ENCODE results near the gene DOK6. TPM values are rescaled to one million over a fixed set of nuclear protein-coding genes. Genes with fewer than 3 reads are reported as not detected.

Gene DOK6
- total RNA-seq, 6 donors from 2014 or later = 0.89 to 6.1 (median 1.9) TPM

DNA sequence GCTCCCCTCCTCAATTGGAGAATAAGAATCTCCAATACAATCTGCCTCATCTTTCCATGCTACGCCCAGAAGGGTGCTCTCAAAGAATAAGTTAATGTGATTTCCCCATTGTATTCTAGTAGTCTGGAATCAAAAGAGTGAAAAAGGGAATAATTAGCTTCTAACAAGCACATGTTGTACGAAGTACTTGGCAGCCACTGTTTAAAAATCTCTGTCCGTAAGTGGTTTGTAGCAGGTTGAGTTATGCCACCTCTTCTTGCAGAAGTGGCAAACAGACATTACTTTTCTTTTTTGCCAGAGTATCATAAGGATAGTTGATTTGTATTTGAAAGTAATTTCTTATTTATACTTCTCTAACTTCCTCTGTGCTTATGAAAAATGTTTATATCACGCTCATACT, 362.3 kb downstream of the DOK6 start:
- WGBS, 2 donors = 50 to 54% methylated on average over 4 of the region's 4 CpGs

DNA sequence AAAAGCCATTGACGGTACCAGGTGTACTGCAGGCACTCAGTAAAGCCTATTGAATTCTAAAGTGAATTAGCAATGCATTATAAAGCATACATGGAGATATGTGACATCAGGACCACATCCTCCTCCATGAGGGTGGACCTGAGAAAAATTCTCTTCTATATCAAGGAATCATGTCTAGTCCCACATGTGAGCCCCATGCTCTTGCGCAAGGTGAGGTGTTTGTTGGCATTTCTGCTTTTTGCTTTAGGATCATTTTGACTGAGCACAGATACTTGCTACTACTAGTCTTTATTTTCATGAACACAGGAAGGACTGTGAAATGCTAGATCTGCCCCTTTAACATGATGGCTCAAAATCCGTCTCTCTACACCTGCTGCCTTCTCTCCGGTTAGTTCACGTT, 363.1 kb downstream of the DOK6 start:
- DNase-seq (no peak), ATAC-seq (ENCODE audit: low FRiP score in 2 of 2) (no peak)
- Histone ChIP-seq H3K9me3 (no peaks in the 10 kb centered on the region), H3K27me3 (no peaks in the 10 kb centered on the region), H3K4me3 (no peak overlapping the region), H3K4me1 (no peaks in the 10 kb centered on the region), H3K27ac (no peak overlapping the region), H3K36me3 (no peaks in the 10 kb centered on the region)
- WGBS, 2 donors = 95 to 98% methylated on average over 5 of the region's 5 CpGs
- no peak for TF ChIP-seq POLR2A (IDR thresholded peaks at IDR 0.05)

More for the DNA sequence above, 362.3 kb downstream of the DOK6 start:
- Histone ChIP-seq H3K9me3 (no peaks in the 10 kb centered on the region), H3K36me3 (no peaks in the 10 kb centered on the region), H3K27ac (no peak overlapping the region), H3K4me1 (no peaks in the 10 kb centered on the region), H3K27me3 (no peaks in the 10 kb centered on the region), H3K4me3 (no peak overlapping the region)
- TF ChIP-seq, protein P1, sequence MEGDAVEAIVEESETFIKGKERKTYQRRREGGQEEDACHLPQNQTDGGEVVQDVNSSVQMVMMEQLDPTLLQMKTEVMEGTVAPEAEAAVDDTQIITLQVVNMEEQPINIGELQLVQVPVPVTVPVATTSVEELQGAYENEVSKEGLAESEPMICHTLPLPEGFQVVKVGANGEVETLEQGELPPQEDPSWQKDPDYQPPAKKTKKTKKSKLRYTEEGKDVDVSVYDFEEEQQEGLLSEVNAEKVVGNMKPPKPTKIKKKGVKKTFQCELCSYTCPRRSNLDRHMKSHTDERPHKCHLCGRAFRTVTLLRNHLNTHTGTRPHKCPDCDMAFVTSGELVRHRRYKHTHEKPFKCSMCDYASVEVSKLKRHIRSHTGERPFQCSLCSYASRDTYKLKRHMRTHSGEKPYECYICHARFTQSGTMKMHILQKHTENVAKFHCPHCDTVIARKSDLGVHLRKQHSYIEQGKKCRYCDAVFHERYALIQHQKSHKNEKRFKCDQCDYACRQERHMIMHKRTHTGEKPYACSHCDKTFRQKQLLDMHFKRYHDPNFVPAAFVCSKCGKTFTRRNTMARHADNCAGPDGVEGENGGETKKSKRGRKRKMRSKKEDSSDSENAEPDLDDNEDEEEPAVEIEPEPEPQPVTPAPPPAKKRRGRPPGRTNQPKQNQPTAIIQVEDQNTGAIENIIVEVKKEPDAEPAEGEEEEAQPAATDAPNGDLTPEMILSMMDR (IDR thresholded peaks at IDR 0.05) = no peak
- no peak for TF ChIP-seq POLR2A (IDR thresholded peaks at IDR 0.05)
- no peak for TF ChIP-seq POLR2AphosphoS5 (IDR thresholded peaks at IDR 0.05)
- TF ChIP-seq EP300 (IDR thresholded peaks at IDR 0.05) = no peak
- ATAC-seq (ENCODE audit: low FRiP score in 2 of 2) (no peak), DNase-seq (no peak)

DNA sequence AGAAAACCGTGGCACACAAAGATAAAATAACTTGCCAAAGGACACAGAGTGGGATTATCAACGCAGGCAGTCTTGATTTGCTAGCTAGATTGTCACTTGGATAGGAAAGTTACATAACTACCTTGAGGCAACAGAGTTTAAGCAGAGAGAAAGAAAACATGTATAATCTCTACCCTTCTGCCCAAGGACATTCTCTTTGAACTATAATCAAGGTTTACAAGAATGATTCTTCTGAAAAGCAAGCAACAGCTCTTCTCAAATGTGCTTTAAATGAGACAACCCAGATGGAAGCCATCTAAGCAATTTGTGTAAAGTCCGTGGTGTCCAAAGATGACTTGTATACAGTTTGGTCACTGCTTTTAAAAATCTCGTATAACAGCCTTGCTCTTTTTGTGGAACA, 369.6 kb downstream of the DOK6 start:
- ATAC-seq (ENCODE audit: low FRiP score in 2 of 2) (no peak), DNase-seq (no peak)
- no peaks in the 10 kb centered on the region for H3K4me1 ChIP-seq
- WGBS, 2 donors = 59 to 61% methylated on average over 4 of the region's 4 CpGs
- no peaks in the 10 kb centered on the region for H3K36me3 ChIP-seq
- H3K9me3 ChIP-seq = no peaks in the 10 kb centered on the region
- H3K27ac ChIP-seq = no peak overlapping the region
- TF ChIP-seq, protein P1 (IDR thresholded peaks at IDR 0.05) = no peak
- TF ChIP-seq POLR2AphosphoS5 (IDR thresholded peaks at IDR 0.05) (no peak), EP300 (IDR thresholded peaks at IDR 0.05) (no peak), POLR2A (IDR thresholded peaks at IDR 0.05) (no peak)
- no peak overlapping the region for H3K4me3 ChIP-seq
- H3K27me3 ChIP-seq = no peaks in the 10 kb centered on the region

DNA sequence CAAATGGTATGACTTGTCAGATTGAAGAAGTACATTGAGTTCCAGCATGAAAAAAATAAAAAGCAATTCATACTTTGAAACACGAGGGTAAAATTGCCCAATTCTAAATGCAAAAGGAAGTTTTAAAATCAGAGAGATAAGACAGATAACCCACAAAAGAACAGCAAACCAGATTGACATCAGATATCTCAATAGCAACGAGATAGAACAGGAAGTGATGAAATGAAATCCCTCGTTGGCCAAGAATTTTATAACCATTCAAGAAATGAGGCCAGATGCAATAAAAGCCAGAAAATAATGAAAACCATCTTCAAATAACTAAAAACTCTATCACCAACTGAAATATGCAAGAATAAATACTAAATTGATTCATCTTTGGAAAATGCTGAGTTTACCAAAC, 374.1 kb downstream of the DOK6 start:
- ATAC-seq (ENCODE audit: low FRiP score in 2 of 2) (no peak), DNase-seq (no peak)
- no peak for TF ChIP-seq EP300 (IDR thresholded peaks at IDR 0.05)
- no peak for TF ChIP-seq POLR2A (IDR thresholded peaks at IDR 0.05)
- TF ChIP-seq, protein P1 (IDR thresholded peaks at IDR 0.05) = no peak
- TF ChIP-seq POLR2AphosphoS5 (IDR thresholded peaks at IDR 0.05) = no peak
- Histone ChIP-seq H3K27me3 (no peaks in the 10 kb centered on the region), H3K4me3 (no peak overlapping the region), H3K4me1 (no peaks in the 10 kb centered on the region), H3K36me3 (no peaks in the 10 kb centered on the region), H3K9me3 (no peaks in the 10 kb centered on the region), H3K27ac (no peak overlapping the region)
- 30 to 35% methylated on average over 3 of the region's 3 CpGs for WGBS, 2 donors

DNA sequence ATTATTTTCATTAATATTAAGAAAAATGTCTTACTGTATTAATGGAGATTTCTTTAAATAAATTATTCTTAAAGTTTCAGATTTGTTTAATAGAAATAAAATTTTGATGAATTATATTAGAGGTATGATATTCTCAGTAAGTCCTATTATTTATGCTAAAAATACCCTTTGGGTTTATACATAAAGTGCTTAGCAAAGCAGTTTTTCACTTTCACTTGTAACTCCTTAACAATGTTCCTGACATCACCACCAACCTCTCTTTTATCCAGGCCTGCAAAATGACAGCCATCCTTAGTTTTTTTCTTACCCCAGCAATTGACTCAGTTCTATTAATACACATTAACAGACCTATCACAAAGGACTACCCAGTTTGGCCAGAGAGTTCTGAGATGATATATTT, 376.6 kb downstream of the DOK6 start:
- Histone ChIP-seq H3K4me3 (no peak overlapping the region), H3K27me3 (no peaks in the 10 kb centered on the region), H3K9me3 (no peaks in the 10 kb centered on the region), H3K36me3 (no peaks in the 10 kb centered on the region), H3K4me1 (no peaks in the 10 kb centered on the region), H3K27ac (no peak overlapping the region)
- ATAC-seq (ENCODE audit: low FRiP score in 2 of 2) = no peak
- DNase-seq = no peak
- TF ChIP-seq, protein P1 (IDR thresholded peaks at IDR 0.05) = no peak
- TF ChIP-seq POLR2AphosphoS5 (IDR thresholded peaks at IDR 0.05) = no peak
- TF ChIP-seq POLR2A (IDR thresholded peaks at IDR 0.05) = no peak
- TF ChIP-seq EP300 (IDR thresholded peaks at IDR 0.05) = no peak
